Mammary epithelial cell (primary cell): ENCODE measurements around the gene RPS10.

Experiments
- CTCF ChIP-seq, 2 donors: IDR thresholded peaks in 1 of 2; conservative IDR thresholded peaks in 1 of 2; 2 replicates each; pipeline ENCODE4 v1.5.1; 2011 to 2012; ENCODE audit warnings: inconsistent platforms in 2 of 2, low read length in 2 of 2, mild to moderate bottlenecking in 2 of 2, control low read depth in 1 of 2, low read depth in 1 of 2; ENCODE audit not compliant: insufficient read depth in 1 of 2; ENCODE audit errors: extremely low read depth in 1 of 2
- EZH2 ChIP-seq: IDR thresholded peaks from 2 replicates; pipeline ENCODE4 v1.6.1; 2012; ENCODE audit warnings: low read length, inconsistent platforms, borderline replicate concordance

- TF ChIP-seq CTCF (conservative IDR thresholded peaks at IDR 0.05 in 1 of 2, IDR thresholded peaks at IDR 0.05 in 1 of 2; ENCODE audit: extremely low read depth in 1 of 2, insufficient read depth in 1 of 2, low read depth in 1 of 2, low read length in 2 of 2) (no peak), EZH2 (no peak)
Measured at GRCh38 chr6:34391786-34392496, 33.9 kb downstream of the RPS10 start.
